ENCODE data around the gene MYPOP. TPM values are rescaled to one million over a fixed set of nuclear protein-coding genes. Genes with fewer than 3 reads are reported as not detected.

The MYPOP gene
- total RNA-seq (2021; ENCODE audit: unreplicated experiment) (10.8 TPM), Bru-seq, nascent RNA (percentile 47 among the genes with signal in this experiment), BruChase-seq, experiment 1, labeled RNA remaining after a 6-hour chase (percentile 64 among the genes with signal in this experiment), BruChase-seq, experiment 2, labeled RNA remaining after a 2-hour chase (percentile 60 among the genes with signal in this experiment)
- polyA plus RNA-seq (2012) = 4.9 and 5.7 TPM in 2 replicates
- long read RNA-seq, partial matches to known transcripts = 0 of 6 reads
- long read RNA-seq, other reads (novel, unspliced or antisense) = 6 of 6 reads

- ATAC-seq (no peak; the same call in 1 of the 2 replicates), DNase-seq (ENCODE audit: low read depth, low spot score) (no peak)
- Histone ChIP-seq H3K9ac (ENCODE audit: low read length) (peak within 1 kb of the TSS; percentile 88), H3K27me3 (ENCODE audit: insufficient read depth, low read length) (no peaks in the 10 kb centered on the region), H3K4me1 (ENCODE audit: control insufficient read depth in 1 of 2, insufficient read depth in 2 of 2, low read length in 2 of 2) (peaks cover 0 to 10% of the 10 kb centered on the region in 2 experiments; a peak in 1 of 4 replicates), H3K27ac (ENCODE audit: low read depth, low read length) (peak within 1 kb of the TSS; percentile 72), H4K20me1 (ENCODE audit: insufficient read depth) (no peaks in the 10 kb centered on the region), H3K4me2 (ENCODE audit: low read length) (peak within 1 kb of the TSS; percentile 84), H2AFZ (ENCODE audit: low read depth, low read length, poor library complexity, severe bottlenecking) (no peak within 1 kb of the TSS), H3K4me3 (replicated peaks in 1 of 2; ENCODE audit: low read depth in 1 of 2, low read length in 2 of 2) (peak within 1 kb of the TSS; percentile 75 to 86), H3K36me3 (ENCODE audit: control insufficient read depth in 1 of 2, insufficient read depth in 2 of 2, low read length in 2 of 2) (peaks cover 0 to 3% of the 10 kb centered on the region in 2 experiments; a peak in 1 of 4 replicates), H3K79me2 (ENCODE audit: insufficient read depth, low read length) (peaks cover 5% of the 10 kb centered on the region; the same call in 1 of the 2 replicates), H3K9me3 (ENCODE audit: control insufficient read depth in 1 of 2, insufficient read depth in 1 of 2, low read depth in 1 of 2, low read length in 2 of 2) (no peaks in the 10 kb centered on the region), H3K9me2 (ENCODE audit: insufficient read depth) (no peaks in the 10 kb centered on the region)
- TF ChIP-seq ZBTB33 (IDR thresholded peaks at IDR 0.05; ENCODE audit: extremely low read depth, insufficient replicate concordance, low read length) = no peak
- 0 out of 2 replicates have a peak, but pooled peaks have one; percentile 58 for TF ChIP-seq ZFX (IDR thresholded peaks at IDR 0.05)
- ChIA-PET POLR2A (interaction anchor here (0.7 to 1.4 kb wide), 5 partner anchors 9 to 39 kb away, joined by 3 to 6 read pairs (median 3); partner anchors contain the start of genes IRF2BP1 and SYMPK), CTCF (interaction anchor here (0.7 to 1.5 kb wide), 7 partner anchors 11 to 167 kb away, joined by 3 to 9 read pairs (median 3); partner anchors contain the start of genes FOXA3, IRF2BP1, NANOS2 and SIX5), RAD21 (ENCODE audit: low non-redundant PET in 1 of 2, low total read pairs in 2 of 2, uncharacterized antibody in 2 of 2, unreplicated experiment in 2 of 2) (interaction anchor here (0.6 to 1.4 kb wide), 4 partner anchors 14 to 225 kb away, joined by 3 to 7 read pairs (median 4); partner anchors contain the start of gene CCDC61 (in 1 of the 2))
- no TSS peak for BruUV-seq (replicated peaks)
- intact Hi-C loops (cut with micrococcal nuclease) = loop anchor here (2.0 kb wide), 1 partner anchor 15 kb away; the partner anchor contains the start of gene IRF2BP1
Observed at GRCh38 chr19:45901912-45902650, at the start of gene MYPOP. Gene MYPOP (minus strand): TSS chr19:45902613. CDS start chr19:45901773, 840 bp downstream.

GRCh38 chr19:45947926-45948325, 45.5 kb upstream of the MYPOP start:
- ChIA-PET CTCF (no interaction called here), POLR2A (no interaction called here), RAD21 (ENCODE audit: low non-redundant PET in 1 of 2, low total read pairs in 2 of 2, uncharacterized antibody in 2 of 2, unreplicated experiment in 2 of 2) (no interaction called here)
- no peak overlapping the region for H3K27ac ChIP-seq (ENCODE audit: low read depth, low read length)
- H3K9me3 ChIP-seq (ENCODE audit: control insufficient read depth in 1 of 2, insufficient read depth in 1 of 2, low read depth in 1 of 2, low read length in 2 of 2) = no peaks in the 10 kb centered on the region
- H3K79me2 ChIP-seq (ENCODE audit: insufficient read depth, low read length) = no peaks in the 10 kb centered on the region
- intact Hi-C loops (cut with micrococcal nuclease) = no loop called here
- no peaks in the 10 kb centered on the region for H3K9me2 ChIP-seq (ENCODE audit: insufficient read depth)
- H3K4me3 ChIP-seq (replicated peaks in 1 of 2; ENCODE audit: low read depth in 1 of 2, low read length in 2 of 2) = no peak overlapping the region
- H3K4me1 ChIP-seq (ENCODE audit: control insufficient read depth in 1 of 2, insufficient read depth in 2 of 2, low read length in 2 of 2) = peaks cover 0 to 8% of the 10 kb centered on the region in 2 experiments; a peak in 1 of 4 replicates
- no peak overlapping the region for H2AFZ ChIP-seq (ENCODE audit: low read depth, low read length, poor library complexity, severe bottlenecking)
- no peaks in the 10 kb centered on the region for H3K36me3 ChIP-seq (ENCODE audit: control insufficient read depth in 1 of 2, insufficient read depth in 2 of 2, low read length in 2 of 2)
- no TSS peak for BruUV-seq (replicated peaks)
- H3K4me2 ChIP-seq (ENCODE audit: low read length) = no peak overlapping the region
- H4K20me1 ChIP-seq (ENCODE audit: insufficient read depth) = no peaks in the 10 kb centered on the region
- ATAC-seq = no peak
- H3K27me3 ChIP-seq (ENCODE audit: insufficient read depth, low read length) = no peaks in the 10 kb centered on the region
- DNase-seq (ENCODE audit: low read depth, low spot score) = no peak
- H3K9ac ChIP-seq (ENCODE audit: low read length) = no peak overlapping the region
- TF ChIP-seq ZFX (IDR thresholded peaks at IDR 0.05) = no peak
- TF ChIP-seq EGR1 (IDR thresholded peaks at IDR 0.05; ENCODE audit: low read depth) = no peak
- TF ChIP-seq SRF (IDR thresholded peaks at IDR 0.05; ENCODE audit: low read depth) = no peak
- TF ChIP-seq FOSL1 (IDR thresholded peaks at IDR 0.05; ENCODE audit: low read depth) = no peak
- no peak for TF ChIP-seq RAD21 (IDR thresholded peaks at IDR 0.05; ENCODE audit: low read depth)
- no peak for TF ChIP-seq YY1 (IDR thresholded peaks at IDR 0.05; ENCODE audit: extremely low read depth, insufficient replicate concordance, low read depth, low read length)
- TF ChIP-seq ZNF274 (IDR thresholded peaks at IDR 0.05; ENCODE audit: low read depth, low read length) = no peak
- TF ChIP-seq EZH2phosphoT487 (IDR thresholded peaks at IDR 0.05; ENCODE audit: borderline replicate concordance) = no peak
- TF ChIP-seq MAX (IDR thresholded peaks at IDR 0.05) = no peak
- TF ChIP-seq POLR2AphosphoS5 (IDR thresholded peaks at IDR 0.05; ENCODE audit: low read depth, low read length) = no peak
- TF ChIP-seq SIN3A (IDR thresholded peaks at IDR 0.05; ENCODE audit: low read depth) = no peak
- no peak for TF ChIP-seq ZBTB33 (IDR thresholded peaks at IDR 0.05; ENCODE audit: extremely low read depth, insufficient replicate concordance, low read length)
- TF ChIP-seq SP1 (IDR thresholded peaks at IDR 0.05; ENCODE audit: low read depth) = no peak
